ENCODE measurements around the gene ALKBH4.
"Not testable (repeated sequence)": the region's sequence is repeated elsewhere in the genome, so short reads cannot be mapped to it uniquely, and the experiment has no call there.

Gene ALKBH4, protein sequence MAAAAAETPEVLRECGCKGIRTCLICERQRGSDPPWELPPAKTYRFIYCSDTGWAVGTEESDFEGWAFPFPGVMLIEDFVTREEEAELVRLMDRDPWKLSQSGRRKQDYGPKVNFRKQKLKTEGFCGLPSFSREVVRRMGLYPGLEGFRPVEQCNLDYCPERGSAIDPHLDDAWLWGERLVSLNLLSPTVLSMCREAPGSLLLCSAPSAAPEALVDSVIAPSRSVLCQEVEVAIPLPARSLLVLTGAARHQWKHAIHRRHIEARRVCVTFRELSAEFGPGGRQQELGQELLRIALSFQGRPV

GRCh38 chr7:102464577-102465280 lies at the start of gene ALKBH4, which contains the start of gene LRWD1:
ALKBH4 (minus strand) TSS chr7:102464863; CDS start chr7:102464836, 27 bp downstream.
LRWD1 (plus strand) TSS chr7:102464984; CDS start chr7:102465081, 97 bp downstream.
- peak; percentile 87 to 90 for DNase-seq (ENCODE audit: low read depth in 2 of 2)

- DNase-seq (ENCODE audit: low read depth in 2 of 2) = not testable (repeated sequence)
Measured at GRCh38 chr7:102512642-102513221, 48.1 kb upstream of the ALKBH4 start.

DNA sequence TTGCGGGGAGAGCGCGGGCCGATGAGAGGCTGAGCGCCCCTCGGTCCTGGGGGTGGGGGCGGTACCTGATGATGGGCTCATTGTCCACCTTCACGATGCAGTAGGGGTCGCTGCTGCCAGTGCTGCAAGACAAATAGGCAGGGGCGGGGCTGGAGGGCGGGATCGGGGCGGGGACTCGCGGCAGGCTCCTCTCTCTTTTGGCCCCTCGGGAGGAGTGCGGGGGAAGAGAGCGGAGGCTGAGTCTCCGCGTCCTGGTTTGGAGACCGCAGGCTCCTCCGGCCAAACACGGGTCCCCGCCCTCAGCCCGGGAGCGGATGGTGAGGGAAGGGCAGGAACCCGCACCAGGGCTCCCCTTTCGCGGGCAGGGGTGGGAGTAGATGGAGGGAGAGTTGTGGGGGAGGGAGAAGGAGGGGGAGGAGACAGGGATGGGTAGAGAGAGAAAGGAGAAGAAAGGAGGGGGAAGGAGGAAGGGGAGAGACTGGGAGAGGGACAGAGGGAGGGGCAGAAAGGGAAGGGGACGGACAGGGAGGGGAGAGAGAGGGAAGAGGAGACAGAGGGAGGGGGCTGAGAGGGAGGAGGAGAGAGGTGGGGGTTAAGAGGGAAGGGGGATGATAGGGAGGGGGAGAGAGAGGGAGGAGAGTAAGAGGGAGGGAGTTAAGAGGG lies 47.3 kb upstream of the ALKBH4 start:
- DNase-seq (ENCODE audit: low read depth in 2 of 2) = not testable (repeated sequence)

DNA sequence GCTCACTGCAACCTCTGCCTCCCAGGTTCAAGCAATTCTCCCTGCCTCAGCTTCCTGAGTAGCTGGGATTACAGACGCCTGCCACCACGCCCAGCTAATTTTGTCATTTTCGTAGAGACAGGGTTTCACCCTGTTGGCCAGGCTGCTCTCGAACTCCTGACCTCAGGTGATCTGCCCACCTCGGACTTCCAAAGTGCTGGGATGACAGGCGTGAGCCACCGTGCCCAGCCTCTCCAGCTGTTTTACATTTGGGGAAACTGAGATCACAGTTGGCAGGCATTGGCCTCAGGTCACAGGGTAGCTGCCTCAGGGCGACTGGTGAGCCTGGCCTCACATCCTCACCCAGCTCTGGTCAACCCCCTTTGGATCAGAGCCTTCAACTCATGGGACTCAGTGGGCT lies 45.9 kb upstream of the ALKBH4 start:
- not testable (repeated sequence) for DNase-seq (ENCODE audit: low read depth in 2 of 2)

DNA sequence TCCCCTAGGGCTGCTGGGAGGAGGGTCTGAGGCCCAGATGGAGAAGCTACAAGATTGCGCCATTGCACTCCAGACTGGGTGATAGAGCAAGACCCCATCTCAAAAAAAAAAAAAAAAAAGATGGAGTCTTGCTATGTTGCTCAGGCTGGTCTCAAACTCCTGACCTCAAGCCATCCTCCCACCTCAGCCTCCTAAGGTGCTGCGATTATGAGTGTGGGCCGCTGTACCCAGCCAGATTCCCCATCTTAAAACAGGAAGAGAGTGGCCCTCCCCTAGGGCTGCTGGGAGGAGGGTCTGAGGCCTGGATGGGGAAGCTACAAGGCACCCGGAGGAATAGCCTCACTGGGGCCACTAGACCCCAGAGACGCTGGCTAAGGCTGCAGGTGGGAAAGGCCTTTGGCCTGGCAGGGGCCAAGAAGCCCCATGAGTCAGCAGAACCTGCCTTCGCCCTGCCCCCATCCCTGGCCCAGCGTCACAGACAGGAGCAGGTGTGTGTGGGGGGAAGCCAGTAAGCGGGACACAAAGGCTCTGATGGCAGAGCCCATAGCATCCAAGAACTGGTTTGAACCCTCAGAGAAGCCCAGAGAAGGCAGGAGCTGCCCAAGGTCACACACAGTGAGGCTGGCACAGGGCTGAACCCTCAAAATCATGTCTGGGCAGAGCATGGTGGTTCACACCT lies 42.9 kb upstream of the ALKBH4 start:
- not testable (repeated sequence) for DNase-seq (ENCODE audit: low read depth in 2 of 2)

DNA sequence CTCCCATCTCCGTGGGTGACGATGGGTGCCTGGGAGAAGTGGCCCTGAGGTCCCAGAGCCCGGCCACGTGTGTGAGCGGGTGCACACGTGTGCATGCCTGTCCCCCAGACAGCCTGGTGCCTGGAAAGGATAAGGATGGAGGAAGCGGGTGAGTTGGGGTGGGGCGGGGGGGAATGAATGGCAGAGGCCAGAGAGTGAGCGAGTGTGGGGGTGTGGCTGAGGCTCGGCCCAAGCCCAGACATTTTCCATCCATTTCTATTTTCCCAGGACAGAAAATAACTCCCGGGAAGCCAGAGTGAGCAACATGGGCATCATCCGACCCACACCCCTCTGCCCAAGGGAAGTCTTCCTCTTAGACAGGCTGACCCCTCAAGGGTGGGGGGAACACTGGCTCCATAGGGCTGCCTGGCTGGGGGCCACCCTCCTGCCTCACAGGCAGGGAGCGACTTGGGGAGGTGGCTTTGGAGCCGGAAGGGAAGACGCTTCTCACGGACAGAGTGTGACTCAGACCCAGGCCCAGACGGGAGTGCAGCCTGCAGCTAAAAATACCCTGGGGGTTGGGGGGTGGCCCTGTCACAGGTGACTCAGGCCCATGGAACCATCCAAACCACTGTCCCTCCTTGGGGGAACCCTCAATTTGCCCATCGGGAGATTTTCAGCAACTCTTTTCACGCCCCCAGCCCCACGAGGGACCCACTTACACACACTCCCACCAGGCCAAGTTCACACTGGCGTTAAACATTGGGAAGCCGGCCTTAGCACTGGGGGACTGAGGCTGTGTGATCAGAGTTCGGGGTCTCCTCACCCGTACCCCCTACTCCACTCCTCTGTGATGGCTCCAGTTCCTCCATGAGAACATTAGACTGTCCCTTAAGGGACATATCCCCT lies 40.9 kb upstream of the ALKBH4 start:
- not testable (repeated sequence) for DNase-seq (ENCODE audit: low read depth in 2 of 2)

GRCh38 chr7:102503141-102503540 lies 38.5 kb upstream of the ALKBH4 start:
- not testable (repeated sequence) for DNase-seq (ENCODE audit: low read depth in 2 of 2)

DNA sequence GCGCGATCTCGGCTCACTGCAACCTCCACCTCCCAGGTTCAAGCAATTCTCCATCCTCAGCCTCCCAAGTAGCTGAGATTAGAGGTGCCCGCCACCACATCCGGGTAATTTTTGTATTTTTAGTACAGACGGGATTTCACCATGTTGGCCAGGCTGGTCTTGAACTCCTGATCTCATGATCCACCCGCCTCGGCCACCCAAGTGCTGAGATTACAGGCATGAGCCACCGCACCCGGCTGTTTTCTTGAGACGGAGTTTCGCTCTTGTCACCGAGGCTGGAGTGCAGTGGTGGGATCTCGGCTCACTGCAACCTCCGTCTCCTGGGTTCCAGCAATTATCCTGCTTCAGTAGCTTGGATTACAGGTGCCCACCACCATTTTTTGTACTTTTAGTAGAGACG lies 33.7 kb upstream of the ALKBH4 start:
- not testable (repeated sequence) for DNase-seq (ENCODE audit: low read depth in 2 of 2)

GRCh38 chr7:102497308-102497707 lies 32.6 kb upstream of the ALKBH4 start:
- not testable (repeated sequence) for DNase-seq (ENCODE audit: low read depth in 2 of 2)

DNA sequence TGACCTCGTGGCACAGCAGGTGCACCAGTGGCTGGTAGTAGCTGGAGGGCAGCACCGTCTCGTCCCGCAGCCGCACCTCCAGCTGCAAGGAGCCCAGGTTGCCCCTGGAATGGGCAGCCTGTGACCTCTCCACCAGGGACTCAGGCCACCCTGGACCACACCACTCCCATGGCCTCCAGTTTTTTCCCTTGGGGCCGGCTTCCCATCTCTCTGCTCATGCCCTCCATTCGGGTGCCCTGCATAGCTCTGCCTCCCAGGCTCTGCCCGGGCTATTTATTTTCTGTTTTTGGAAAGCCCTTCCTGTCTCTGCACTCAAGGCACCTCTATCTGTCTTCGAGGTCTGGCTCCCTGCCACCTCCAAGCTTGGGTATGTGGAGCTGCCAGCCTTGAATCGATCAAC lies 32.2 kb upstream of the ALKBH4 start:
- DNase-seq (ENCODE audit: low read depth in 2 of 2) = not testable (repeated sequence)

GRCh38 chr7:102494473-102495149 lies 29.9 kb upstream of the ALKBH4 start:
- DNase-seq (ENCODE audit: low read depth in 2 of 2) = not testable (repeated sequence)

DNA sequence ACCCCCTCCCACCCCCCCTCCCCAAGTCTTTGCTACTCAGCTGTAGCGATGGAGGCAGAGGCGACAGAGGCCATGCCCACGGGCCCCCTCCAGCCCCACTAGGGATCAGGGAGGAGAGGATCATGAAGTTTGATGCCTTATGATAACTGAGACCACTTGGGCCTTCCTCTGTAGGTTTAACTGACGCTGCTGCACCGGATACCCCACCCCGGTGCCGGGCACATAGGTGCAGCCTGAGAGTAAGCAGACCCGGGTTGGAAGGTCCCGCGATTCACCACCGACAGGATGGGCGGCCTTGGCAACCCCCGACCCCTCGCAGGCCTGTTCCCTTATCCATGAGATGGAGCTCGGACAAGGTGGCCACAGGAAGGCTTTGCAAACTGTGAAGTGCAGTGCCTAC lies 29.4 kb upstream of the ALKBH4 start:
- DNase-seq (ENCODE audit: low read depth in 2 of 2) = not testable (repeated sequence)

GRCh38 chr7:102493220-102493935 lies 28.7 kb upstream of the ALKBH4 start:
- DNase-seq (ENCODE audit: low read depth in 2 of 2) = not testable (repeated sequence)

DNA sequence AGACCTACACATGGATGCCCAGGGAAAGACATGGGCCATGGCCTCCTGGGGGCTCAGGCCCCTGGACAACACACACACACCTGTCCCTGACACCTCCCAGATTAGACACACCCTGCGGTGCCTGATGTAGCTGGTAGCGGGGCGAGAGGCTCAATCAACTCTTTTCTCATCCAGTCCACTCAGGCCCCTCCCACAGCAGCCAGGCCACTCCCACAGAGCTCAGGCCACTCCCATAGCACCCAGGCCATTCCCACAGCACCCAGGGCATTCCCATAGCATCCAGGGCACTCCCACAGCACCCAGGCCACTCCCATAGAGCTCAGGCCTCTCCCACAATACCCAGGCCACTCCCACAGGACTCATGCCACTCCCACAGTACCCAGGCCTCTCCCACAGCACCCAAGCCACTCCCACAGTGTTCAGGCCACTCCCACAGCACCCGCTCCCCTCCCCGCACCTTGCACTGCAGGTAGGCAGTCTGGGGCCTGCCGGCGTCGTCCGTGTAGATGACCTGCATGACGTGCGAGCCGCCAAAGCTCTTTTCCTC lies 25.9 kb upstream of the ALKBH4 start:
- not testable (repeated sequence) for DNase-seq (ENCODE audit: low read depth in 2 of 2)

DNA sequence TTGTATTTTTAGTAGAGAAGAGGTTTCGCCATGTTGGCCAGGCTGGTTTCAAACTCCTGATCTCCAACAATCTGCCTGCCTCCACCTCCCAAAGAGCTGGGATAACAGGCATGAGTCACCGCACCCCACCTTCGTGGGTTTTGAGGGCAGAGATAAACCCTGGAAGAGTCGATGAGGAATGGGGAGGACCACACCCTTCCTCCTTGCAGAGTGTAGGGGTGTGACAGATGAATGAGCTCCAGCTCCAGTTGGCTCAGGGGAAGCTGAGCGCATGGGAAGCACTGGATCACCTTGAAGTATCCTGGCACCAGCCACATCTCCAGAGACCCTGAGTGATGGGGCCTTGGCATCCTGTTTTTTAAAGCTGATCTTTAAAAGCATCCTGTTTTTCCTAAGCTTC lies 19.7 kb upstream of the ALKBH4 start:
- DNase-seq (ENCODE audit: low read depth in 2 of 2) = not testable (repeated sequence)

DNA sequence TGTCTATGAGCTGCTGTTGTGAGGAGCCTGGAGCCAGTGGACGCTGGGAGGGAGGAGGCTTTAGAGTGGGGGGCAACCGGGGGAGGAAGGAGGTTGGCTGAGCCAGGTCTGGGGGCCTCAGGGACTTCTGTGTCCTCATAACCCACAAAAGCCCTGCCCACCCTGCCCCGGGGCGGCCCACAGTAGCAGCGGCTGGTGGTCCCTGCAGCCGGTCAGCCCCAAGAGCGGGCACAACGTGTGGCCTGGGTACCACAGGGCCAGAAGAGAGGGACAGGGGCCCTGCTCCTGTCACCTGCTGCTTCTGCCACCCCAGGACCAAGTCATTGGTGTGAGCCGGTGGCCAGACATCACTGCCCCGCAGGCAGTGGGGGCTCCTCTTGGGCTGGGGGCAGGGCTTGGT lies 17.3 kb upstream of the ALKBH4 start:
- not testable (repeated sequence) for DNase-seq (ENCODE audit: low read depth in 2 of 2)

DNA sequence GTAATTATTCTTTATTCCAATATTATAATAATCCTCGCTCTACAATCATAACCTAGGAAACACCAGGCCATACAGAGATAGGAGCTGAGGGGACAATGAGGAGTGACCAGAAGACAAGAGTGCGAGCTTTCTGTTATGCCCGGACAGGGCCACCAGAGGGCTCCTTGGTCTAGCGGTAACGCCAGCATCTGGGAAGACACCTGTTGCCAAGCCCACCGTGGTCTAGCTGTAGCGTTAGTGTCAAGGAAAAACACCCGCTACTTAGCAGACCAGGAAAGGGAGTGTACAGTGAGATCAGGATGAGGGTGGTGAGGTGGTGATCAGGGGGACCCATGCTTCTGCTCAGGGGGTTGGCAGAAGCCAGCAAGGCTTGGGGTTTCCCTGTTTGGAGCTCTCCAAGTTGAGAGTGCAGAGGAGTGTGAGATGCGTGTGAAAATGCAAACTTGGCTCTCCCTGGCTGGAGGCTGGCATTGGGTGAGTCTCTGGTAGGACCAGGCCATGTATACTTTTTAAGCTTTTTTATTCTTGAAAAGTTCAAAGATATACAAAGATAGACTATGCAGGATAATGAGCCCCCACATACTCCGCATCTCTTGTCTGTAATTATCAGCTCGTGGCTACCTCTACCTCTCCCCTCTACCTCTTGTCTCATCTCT lies 15.4 kb upstream of the ALKBH4 start:
- not testable (repeated sequence) for DNase-seq (ENCODE audit: low read depth in 2 of 2)

DNA sequence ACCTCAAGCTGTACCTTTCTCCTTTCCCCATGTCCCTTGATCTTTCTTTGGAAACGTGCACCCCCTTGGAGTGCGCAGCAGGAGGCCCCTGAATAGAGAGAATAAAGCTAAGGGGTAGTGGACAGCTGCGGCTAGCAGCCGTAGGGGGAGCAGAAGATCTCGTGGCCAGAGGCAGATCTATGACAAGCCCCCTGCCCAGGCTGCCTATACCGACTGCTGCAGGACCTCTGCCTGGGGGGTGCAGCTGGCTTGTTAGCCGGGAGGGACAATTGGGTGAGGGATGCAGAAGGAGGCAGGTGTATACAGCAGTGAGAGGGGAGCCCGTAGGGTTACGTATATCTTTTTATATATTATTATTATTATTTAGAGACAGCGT lies 14.5 kb upstream of the ALKBH4 start:
- DNase-seq (ENCODE audit: low read depth in 2 of 2) = not testable (repeated sequence)
